Mucosa of rectum (tissue), 2 donors: ENCODE data around the gene LPP.

ENCODE experiments used
- H3K27ac ChIP-seq, 2 donors: one replicate each; pipeline ENCODE4 v1.7.0; 2013; ENCODE audit warnings: inconsistent platforms in 2 of 2, low read depth in 2 of 2, low read length in 2 of 2
- H3K27me3 ChIP-seq, 2 donors: one replicate each; pipeline ENCODE4 v1.7.0; 2013; ENCODE audit warnings: low read length in 2 of 2; ENCODE audit not compliant: control insufficient read depth in 2 of 2, insufficient read depth in 2 of 2
- H3K36me3 ChIP-seq, 2 donors: one replicate each; pipeline ENCODE4 v1.7.0; 2013; ENCODE audit warnings: low read length in 2 of 2; ENCODE audit not compliant: control insufficient read depth in 2 of 2, insufficient read depth in 2 of 2
- H3K4me1 ChIP-seq, 2 donors: one replicate each; pipeline ENCODE4 v1.7.0; 2013; ENCODE audit warnings: low read length in 2 of 2, mild to moderate bottlenecking in 1 of 2; ENCODE audit not compliant: control insufficient read depth in 2 of 2, insufficient read depth in 2 of 2
- H3K4me3 ChIP-seq, 2 donors: one replicate each; pipeline ENCODE4 v1.7.0; 2013; ENCODE audit warnings: low read length in 2 of 2
- H3K9ac ChIP-seq, 2 donors: one replicate each; pipeline ENCODE4 v1.7.0; 2013; ENCODE audit warnings: low read length in 2 of 2, low read depth in 1 of 2, mild to moderate bottlenecking in 1 of 2
- H3K9me3 ChIP-seq, 2 donors: one replicate each; pipeline ENCODE4 v1.7.0; 2013; ENCODE audit warnings: low read length in 2 of 2; ENCODE audit not compliant: control insufficient read depth in 2 of 2
- donor health status: healthy.
- donor health status: Normal muscosa, but diverticular disease.

Gene LPP

DNA sequence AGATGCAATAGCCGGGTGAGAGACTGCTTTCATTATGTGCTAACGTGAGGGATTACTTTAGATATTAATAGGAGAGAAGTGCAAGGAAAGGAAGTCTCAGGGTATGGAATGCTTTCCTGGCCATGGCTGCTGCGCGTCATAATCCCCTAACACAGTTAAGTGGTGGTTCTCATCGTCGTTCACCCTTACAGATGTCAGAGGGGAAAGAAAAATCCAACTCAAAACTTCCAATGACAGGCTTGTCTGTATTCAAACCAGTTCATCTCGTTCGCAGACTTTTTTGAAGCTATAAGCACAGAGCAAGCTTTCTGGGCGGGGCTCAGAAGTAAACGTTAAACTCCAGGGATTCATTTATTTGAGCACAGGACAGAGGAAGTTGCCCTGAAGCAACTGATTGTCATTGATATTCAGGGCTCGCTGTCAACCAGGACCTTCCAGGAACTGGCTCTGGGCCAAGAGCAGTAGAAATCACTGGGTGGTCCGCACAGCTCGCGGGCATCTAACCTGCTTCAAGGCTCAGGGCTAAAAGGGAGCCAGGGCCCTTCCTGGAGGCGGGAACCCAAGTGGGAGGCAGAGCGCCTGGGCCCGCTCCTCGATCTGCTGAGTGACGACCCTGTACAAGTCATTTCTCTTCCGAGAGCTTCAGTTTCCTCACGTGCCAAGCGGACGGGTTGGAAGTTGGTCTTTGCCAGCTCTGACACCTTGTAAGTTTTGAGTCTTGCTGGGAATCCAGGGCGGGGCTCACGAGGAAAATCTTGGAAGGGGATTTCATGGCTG, 1.1 kb upstream of the LPP start:
- H3K4me3 ChIP-seq: peak overlapping the region; percentile 87 to 91
- peaks cover 22 to 33% of the 10 kb centered on the region in 2 donors for H3K4me1 ChIP-seq
- H3K9ac ChIP-seq: peak overlapping the region; percentile 80 to 97

DNA sequence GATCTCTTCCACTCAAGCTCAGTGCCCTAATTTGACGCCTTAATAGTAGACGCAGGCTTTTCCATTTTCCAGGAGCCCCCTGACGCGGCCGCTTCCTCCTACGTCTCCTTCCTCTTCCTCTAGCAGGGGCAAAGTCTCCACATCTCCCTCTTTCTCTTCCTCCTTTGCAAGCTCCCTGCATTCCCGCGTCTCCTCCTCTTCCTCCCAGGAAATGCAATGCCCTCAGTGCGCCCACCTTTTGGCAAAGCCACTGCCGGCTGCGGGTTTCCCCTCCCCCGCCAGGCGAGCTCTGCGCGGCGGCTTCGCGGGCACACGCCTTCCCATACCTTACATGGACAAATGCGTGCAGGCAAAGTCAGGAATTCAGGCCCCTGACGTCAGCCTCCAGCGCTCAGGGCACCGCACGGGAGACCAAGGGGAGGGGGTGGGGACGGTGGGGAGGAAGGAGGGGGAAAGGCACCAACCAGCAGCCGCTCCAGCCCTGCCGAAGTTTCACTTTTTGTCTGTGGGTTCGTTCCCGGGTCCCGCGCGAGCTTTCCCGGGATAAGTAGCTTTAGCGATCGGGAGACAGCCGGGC, 432 bp upstream of the LPP start:
- no peaks in the 10 kb centered on the region for H3K36me3 ChIP-seq

More for the DNA sequence above, 1.1 kb upstream of the LPP start:
- Histone ChIP-seq H3K9me3 (no peaks in the 10 kb centered on the region), H3K27ac (peak overlapping the region; percentile 94), H3K36me3 (no peaks in the 10 kb centered on the region), H3K27me3 (no peaks in the 10 kb centered on the region)

DNA sequence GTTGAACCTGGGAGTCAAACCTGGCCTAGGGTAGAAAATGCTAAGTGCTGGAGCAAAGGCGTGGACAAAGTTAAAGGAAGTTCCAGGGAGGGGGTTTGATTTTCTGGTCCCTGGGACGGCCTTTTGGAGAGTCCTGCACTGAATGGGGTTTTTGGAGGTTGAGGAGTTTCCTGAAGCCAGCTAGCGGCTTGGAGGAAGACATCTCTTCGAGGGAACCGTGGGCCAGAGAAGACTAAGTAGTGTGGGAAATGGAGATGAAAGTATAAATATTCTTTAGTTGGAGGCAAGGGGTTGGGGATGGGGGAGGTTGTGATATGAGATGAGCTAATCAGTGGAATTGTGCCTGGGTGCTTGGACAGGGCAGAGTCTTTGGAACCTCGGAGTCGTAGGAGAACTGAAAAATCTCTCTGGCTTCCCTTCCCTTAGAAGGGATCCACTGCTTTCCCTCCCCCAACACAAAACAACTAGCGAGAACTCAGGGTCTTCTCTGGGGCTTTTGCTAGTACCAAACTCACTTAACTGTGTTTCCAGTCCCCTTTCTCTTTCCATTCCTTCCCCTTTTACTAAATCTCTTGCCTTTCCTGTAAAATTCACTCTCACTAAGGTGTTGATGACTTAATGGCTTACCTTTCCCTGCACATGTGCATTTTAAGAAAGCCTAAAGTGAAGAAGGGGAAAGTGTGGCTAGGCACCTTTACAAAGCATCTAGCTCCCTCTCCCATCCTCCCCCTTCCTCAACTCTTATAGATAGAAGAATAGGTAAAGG, 1.0 kb downstream of the LPP start:
- H3K27ac ChIP-seq: peak overlapping the region; percentile 94
- H3K36me3 ChIP-seq: no peaks in the 10 kb centered on the region
- H3K9ac ChIP-seq: peak overlapping the region; percentile 80 to 83
- no peaks in the 10 kb centered on the region for H3K27me3 ChIP-seq
- peaks cover 33 to 51% of the 10 kb centered on the region in 2 donors for H3K4me1 ChIP-seq
- H3K4me3 ChIP-seq: peak overlapping the region; percentile 87 to 89
- H3K9me3 ChIP-seq: no peaks in the 10 kb centered on the region

More for the DNA sequence above, 432 bp upstream of the LPP start:
- Histone ChIP-seq H3K27ac (peak overlapping the region; percentile 94), H3K9ac (peak overlapping the region; percentile 80 to 97), H3K4me1 (peaks cover 24 to 39% of the 10 kb centered on the region in 2 donors), H3K4me3 (peak overlapping the region; percentile 87 to 91), H3K9me3 (no peaks in the 10 kb centered on the region), H3K27me3 (no peaks in the 10 kb centered on the region)

- no peak overlapping the region for H3K9ac ChIP-seq
- H3K4me1 ChIP-seq: peaks cover 42 to 53% of the 10 kb centered on the region in 2 donors
Measured at GRCh38 chr3:188156056-188156455, 2.1 kb downstream of the LPP start.

DNA sequence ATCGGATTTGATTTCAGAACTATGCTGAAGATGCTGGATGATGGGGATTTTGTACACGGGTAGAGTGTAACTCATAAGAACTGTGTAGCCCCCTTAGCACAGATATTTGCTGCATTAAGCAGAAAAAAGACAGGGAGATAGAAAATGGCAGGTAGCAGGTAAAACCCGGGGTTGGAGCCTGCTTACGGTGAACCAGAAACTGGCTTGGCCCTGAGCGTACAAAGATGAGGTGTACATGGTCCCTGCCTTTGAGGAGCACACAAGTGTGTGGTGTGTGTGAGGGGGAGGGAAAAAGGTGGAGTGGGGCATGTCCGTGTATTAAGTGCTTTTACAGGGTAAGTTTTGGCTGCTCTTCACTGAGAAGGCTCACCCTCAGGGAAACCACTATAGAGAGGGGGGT, 3.5 kb downstream of the LPP start:
- Histone ChIP-seq H3K4me3 (peak overlapping the region in 1 of 2 donors; percentile 22), H3K4me1 (peaks cover 49 to 50% of the 10 kb centered on the region in 2 donors), H3K9me3 (no peaks in the 10 kb centered on the region), H3K27ac (peak overlapping the region in 1 of 2 donors; percentile 11), H3K36me3 (no peaks in the 10 kb centered on the region), H3K9ac (no peak overlapping the region), H3K27me3 (no peaks in the 10 kb centered on the region)

More at GRCh38 chr3:188156056-188156455, 2.1 kb downstream of the LPP start:
- Histone ChIP-seq H3K9me3 (no peaks in the 10 kb centered on the region), H3K36me3 (no peaks in the 10 kb centered on the region), H3K27ac (no peak overlapping the region), H3K4me3 (peak overlapping the region in 1 of 2 donors; percentile 2), H3K27me3 (no peaks in the 10 kb centered on the region)

DNA sequence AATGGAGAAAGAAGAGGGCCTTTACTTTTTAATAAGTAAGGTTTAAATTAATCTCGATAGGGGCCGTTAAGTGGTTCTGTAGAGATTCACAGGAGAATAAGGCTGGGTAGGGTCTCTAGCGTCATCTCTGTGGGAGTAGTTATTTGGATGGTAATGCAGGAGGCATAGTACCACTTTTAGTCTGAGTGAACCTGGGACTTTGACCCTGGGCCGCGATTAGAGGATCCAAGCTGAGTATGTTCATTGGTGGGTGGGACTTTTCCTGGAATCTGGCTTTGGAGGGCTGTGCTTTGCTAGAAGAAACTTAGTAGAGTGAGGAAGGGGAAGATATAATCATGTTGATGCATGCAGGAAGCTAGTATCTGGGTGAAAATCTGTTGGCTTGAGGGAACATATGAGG, 4.0 kb downstream of the LPP start:
- no peak overlapping the region for H3K9ac ChIP-seq
- no peaks in the 10 kb centered on the region for H3K36me3 ChIP-seq
- no peaks in the 10 kb centered on the region for H3K9me3 ChIP-seq
- no peak overlapping the region for H3K4me3 ChIP-seq
- H3K27ac ChIP-seq: peak overlapping the region; percentile 34 to 50
- no peaks in the 10 kb centered on the region for H3K27me3 ChIP-seq
- peaks cover 49 to 51% of the 10 kb centered on the region in 2 donors for H3K4me1 ChIP-seq

GRCh38 chr3:188158731-188159310, 4.9 kb downstream of the LPP start:
- no peaks in the 10 kb centered on the region for H3K9me3 ChIP-seq
- peaks cover 55 to 56% of the 10 kb centered on the region in 2 donors for H3K4me1 ChIP-seq
- H3K9ac ChIP-seq: peak overlapping the region in 1 of 2 donors; percentile 13
- H3K27me3 ChIP-seq: no peaks in the 10 kb centered on the region
- H3K4me3 ChIP-seq: peak overlapping the region in 1 of 2 donors; percentile 5
- H3K36me3 ChIP-seq: no peaks in the 10 kb centered on the region
- peak overlapping the region; percentile 45 to 66 for H3K27ac ChIP-seq

DNA sequence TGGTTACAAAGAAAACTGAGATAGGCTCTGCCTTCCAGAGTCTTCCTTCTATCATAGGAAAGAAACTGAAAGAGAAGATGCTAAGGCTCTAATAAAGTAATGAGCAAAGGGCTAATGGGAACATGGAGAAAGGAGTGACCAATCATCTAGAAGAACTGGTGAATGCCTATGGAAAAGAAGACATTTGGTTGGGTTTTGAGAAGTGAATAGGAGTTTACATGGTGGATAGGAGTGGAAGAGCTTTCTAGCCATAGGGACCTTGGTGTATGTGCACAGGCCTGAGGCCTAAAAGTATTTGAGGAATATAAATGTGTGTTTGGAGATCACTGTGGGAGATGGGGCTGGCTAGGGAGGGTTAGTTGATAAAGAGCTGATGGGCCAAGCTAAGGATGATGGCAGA, 6.8 kb downstream of the LPP start:
- Histone ChIP-seq H3K9ac (no peak overlapping the region), H3K4me3 (no peak overlapping the region), H3K9me3 (no peaks in the 10 kb centered on the region), H3K36me3 (no peaks in the 10 kb centered on the region), H3K27me3 (no peaks in the 10 kb centered on the region), H3K27ac (no peak overlapping the region), H3K4me1 (peaks cover 56 to 65% of the 10 kb centered on the region in 2 donors)

GRCh38 chr3:188164248-188164687, 10.3 kb downstream of the LPP start:
- Histone ChIP-seq H3K4me3 (peak overlapping the region in 1 of 2 donors; percentile 1), H3K4me1 (peaks cover 46 to 50% of the 10 kb centered on the region in 2 donors), H3K9ac (no peak overlapping the region), H3K36me3 (no peaks in the 10 kb centered on the region), H3K27ac (peak overlapping the region; percentile 74 to 86), H3K27me3 (no peaks in the 10 kb centered on the region), H3K9me3 (no peaks in the 10 kb centered on the region)
